ENCODE results near the gene SKI.
"Not testable (repeated sequence)": the region's sequence is repeated elsewhere in the genome, so short reads cannot be mapped to it uniquely, and the experiment has no call there.

SKI gene

GRCh38 chr1:2231532-2232254 lies 3.6 kb downstream of the SKI start:
- peak; percentile 68 for DNase-seq

- DNase-seq, result no peak
Measured at GRCh38 chr1:2232255-2232915, 4.3 kb downstream of the SKI start.

GRCh38 chr1:2232916-2233438 lies 4.9 kb downstream of the SKI start:
- DNase-seq, result no peak

GRCh38 chr1:2233468-2233867 lies 5.3 kb downstream of the SKI start:
- no peak for DNase-seq

GRCh38 chr1:2233997-2234761 lies 6.1 kb downstream of the SKI start:
- DNase-seq, result peak; percentile 60

- DNase-seq, result no peak
Measured at GRCh38 chr1:2234762-2235113, 6.6 kb downstream of the SKI start.

- no peak for DNase-seq
Measured at GRCh38 chr1:2235300-2235998, 7.3 kb downstream of the SKI start.

GRCh38 chr1:2236695-2237677 lies 8.9 kb downstream of the SKI start:
- peak; percentile 40 for DNase-seq

- DNase-seq, result no peak
Measured at GRCh38 chr1:2237773-2238172, 9.7 kb downstream of the SKI start.

- no peak for DNase-seq
Measured at GRCh38 chr1:2238361-2239012, 10.4 kb downstream of the SKI start.

GRCh38 chr1:2239013-2239370 lies 10.9 kb downstream of the SKI start:
- no peak for DNase-seq

- no peak for DNase-seq
Measured at GRCh38 chr1:2239384-2239985, 11.4 kb downstream of the SKI start.

- no peak for DNase-seq
Measured at GRCh38 chr1:2240270-2241156, 12.4 kb downstream of the SKI start.

- DNase-seq, result no peak
Measured at GRCh38 chr1:2241820-2242219, 13.7 kb downstream of the SKI start.

GRCh38 chr1:2242814-2243725 lies 15.0 kb downstream of the SKI start:
- DNase-seq, result peak; percentile 40

- DNase-seq, result not testable (repeated sequence)
Measured at GRCh38 chr1:2247045-2247394, 18.9 kb downstream of the SKI start.

- no peak for DNase-seq
Measured at GRCh38 chr1:2247760-2248126, 19.6 kb downstream of the SKI start.

GRCh38 chr1:2248127-2248826 lies 20.2 kb downstream of the SKI start:
- no peak for DNase-seq

Data from stimulated activated CD4-positive, alpha-beta T cell treated with anti-CD3 and anti-CD28 coated beads, Interleukin-1b, Interleukin-23, amount 100 ng/mL, for 48 hours (primary cell).